GM18873 (cell line): ENCODE results near the gene HOXB2.

Source experiments
- ATAC-seq: cut with Tn5 transposase; IDR thresholded peaks from one replicate; pipeline ENCODE4 v1.9.1; 2021; ENCODE audit warnings: mild to moderate bottlenecking, moderate library complexity, moderate number of reproducible peaks; ENCODE audit not compliant: unreplicated experiment, low FRiP score

HOXB2 gene

DNA sequence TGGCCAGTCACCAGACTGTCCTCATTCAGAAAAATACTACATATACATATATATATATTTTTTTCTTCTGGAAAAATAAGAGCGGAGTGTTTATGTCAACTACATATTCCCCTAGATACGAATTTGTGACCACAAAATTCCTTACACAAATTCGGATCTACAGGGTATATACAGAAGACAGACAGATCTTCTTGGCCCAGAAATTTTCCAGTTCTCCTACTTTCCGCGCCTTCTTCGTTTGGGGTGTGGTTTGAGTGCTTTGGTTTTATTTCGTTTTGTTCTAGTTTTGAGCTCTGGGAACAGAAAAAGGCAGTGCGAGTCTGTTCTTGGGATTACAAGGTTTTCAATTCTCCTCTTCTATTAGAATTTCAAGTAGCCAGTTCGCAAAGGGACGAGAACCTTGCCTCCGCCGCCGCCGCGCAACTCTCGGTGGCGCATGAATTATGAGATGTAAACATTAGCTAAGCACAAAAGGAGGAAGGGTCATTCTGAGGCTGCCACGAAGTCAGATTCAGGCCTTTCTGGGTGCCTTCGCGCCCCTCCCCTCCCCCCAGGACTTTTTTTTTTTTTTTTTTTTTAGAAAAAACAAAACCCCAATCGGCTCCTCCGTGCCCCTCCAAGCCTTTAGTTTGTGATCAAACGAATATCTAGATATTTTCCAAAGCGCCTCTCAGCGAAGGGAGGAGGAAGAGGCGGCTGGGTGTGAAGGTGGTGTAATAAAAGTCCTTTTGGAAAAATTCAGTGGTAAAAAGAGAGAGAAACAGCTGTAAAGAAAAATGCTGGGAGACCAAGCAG, 35.0 kb upstream of the HOXB2 start:
- ATAC-seq = no peak

DNA sequence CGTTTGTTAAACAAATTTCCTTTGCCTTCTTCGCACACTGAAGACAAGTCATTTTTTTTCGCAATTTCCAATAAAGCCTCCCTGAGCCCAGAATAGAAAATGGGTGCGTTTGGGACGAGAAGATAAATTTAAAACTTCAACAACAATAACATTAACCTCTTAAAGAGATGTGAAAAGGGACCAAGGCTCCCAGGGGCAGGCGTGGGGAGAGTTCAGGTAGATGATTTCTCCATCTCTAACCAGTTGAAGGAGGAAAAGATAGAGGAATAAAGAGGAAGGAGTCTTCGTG, 34.5 kb upstream of the HOXB2 start:
- no peak for ATAC-seq

DNA sequence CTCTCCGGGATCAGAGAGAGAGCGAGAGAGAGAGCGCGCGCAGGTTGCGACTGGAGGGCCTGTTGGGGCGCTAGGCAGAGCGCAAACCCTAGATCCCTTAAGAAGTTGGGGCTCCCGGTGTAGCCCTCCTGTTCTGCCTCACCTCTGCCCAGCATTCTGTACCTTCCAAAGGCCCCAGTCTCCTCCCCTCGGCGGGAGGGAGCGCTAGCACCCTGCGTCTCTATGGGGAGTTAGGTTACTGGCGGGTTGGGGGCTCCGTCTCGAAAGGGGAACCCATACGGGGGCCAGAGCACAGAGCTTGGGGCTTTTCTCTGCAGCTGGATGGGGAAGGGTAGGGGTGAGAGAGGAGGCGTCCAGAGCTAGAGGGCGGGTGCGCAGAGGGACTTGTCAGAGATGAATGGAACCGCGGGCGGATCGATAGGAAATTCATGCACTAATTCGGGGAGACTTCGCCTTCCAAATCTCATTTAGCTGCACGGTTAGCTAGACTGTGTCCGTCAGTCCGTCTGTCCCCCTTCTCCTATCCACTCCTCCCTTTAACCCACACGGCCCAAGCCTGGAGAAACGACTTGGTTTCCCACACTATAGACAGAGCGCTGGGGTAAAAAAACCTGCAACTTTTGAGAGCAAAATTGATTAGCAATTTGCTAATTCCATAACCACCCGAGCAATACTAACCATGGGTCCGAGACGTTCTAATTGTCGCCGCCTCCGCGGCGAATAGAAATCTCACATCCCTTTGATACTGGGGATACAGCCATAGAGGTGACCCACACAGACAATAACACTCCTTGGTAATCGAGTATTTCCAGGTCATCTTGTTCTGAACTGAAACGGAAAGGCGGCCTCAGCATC, 33.9 kb upstream of the HOXB2 start:
- ATAC-seq = no peak

DNA sequence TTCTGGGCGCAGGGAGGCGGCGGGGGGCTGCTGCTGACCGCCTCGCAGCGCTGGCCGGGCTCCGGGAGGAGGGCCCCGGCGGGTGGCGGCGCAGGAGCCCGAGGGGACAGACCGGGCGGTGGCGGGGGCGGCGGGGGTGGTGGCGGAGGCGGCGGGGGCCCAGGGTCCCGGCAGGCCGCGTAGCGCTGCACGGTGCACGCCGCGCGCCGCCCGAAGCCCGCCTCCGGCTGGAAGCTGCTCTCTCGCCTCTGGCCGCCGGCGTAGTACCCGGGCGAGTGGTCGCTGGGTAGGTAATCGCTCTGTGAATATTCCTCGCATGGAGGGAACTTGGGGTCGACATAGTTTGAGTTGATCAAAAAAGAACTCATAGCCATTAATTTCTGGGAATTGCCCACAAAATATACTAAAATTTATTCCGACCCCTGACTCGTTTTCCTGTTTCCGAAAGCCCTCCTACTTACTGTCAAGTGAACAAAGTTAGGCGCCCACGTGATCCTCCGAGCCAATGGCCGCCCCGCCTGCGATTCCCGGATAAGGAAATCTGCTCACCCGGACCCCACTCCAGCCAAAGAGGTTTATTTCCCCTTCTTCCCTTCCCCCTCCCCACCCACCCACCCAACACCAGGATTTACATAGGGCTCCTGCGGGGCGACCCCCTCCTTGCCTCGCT, 33.2 kb upstream of the HOXB2 start, which contains the start of gene HOXB4:
TSS of gene HOXB4 (minus strand) at position 405 of the 670 bp plus-strand sequence. CDS start at position 374, 31 bp downstream.
- ATAC-seq = no peak

DNA sequence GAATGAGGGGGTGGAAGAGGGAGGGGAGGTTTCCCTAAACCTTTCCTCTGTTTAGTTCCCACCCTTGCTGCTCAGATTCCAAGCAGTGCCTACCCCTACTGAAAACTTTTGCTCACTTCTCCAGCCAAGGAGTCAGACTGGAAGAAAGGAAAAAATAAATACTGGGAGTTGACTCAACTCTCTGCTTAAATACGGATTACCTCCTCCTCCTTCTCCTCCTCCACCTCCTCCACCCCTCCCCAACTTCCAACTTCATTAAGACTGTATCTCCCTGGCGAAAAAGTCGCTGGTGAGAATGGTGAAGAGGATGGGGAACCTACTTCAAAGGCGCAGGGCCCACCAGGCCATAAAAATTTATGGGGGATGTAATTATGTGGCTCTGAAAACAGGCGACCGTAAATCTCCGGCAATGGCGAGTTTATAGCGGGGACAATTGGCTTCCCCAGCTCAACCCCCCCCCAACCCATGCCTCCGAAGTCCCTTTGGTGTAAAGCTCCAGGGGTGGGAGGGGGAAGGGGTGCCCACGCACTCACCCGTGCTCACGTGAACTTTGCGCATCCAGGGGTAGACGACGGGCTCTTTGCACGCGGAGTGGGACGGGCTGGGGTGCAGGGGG, 32.5 kb upstream of the HOXB2 start:
- no peak for ATAC-seq

DNA sequence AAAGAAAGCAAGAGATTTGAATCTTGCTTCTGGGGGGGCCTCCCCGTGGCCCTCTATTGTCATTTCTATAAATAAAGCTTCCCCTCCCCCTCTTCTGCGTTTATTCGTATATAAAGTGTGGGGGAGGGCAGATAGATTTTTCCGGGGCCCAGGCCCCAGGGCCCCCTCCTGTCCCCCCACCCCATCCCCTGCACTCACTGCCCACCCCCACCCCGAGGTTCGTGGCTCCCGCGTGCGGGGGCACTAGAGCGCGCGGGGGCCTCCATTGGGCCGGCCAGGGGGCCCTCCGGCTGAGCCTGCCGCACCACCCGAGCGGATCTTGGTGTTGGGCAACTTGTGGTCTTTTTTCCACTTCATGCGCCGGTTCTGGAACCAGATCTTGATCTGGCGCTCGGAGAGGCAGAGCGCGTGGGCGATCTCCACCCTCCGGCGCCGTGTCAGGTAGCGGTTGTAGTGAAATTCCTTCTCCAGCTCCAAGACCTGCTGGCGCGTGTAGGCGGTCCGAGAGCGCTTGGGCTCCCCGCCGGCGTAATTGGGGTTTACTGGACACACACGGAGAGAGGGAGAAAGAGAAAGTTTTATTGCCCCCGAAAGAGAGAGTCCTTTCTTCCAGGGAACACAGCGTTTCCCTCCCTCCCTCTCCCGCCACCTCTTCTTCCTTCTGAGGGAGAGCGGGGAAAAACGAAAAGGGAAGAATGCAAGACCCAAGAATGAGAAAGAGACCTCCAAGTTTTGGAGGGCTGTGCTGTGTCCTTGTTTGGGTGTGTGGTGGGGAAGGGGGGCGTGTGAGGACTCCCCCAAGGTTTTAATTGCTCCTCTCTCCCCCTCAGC, 31.8 kb upstream of the HOXB2 start:
- no peak for ATAC-seq

DNA sequence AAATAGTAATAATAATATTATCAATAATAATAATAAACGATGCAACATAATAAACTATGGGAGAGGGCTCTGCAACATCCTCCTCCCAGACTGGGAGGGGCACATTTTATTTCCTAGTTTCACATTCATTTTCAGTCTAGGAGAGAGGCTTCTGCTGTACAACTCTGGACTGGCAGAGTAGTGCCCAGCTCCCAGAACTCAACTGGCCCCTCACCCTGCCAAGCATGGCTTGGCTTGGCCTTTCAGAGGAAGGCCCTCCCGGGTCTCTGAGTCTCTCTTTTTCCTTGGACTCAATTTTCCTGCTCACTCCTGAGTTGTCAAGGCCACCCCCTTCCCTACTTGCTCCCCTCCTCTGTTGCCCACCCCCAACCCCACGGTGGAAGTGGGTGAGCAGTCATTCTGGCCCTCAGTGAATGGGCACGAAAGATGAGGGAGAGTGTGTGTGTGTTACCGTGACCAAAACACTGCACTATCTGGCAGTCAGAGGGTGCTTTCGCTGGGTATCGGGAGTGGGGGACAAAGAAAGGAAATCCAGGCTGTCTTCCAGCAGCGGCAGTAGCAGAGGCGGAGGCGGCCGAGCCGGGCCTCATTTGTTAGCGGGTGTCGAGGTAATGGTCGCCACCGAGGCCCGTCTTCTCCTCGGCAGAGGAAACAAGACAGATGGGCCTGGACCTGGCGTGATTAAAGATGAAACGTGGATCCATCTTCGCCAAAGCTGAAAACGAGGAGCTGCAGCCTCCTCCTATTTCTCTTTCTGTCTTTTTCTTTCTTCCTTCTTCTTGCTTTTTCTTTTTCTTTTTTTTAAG, 31.0 kb upstream of the HOXB2 start:
- no peak for ATAC-seq

DNA sequence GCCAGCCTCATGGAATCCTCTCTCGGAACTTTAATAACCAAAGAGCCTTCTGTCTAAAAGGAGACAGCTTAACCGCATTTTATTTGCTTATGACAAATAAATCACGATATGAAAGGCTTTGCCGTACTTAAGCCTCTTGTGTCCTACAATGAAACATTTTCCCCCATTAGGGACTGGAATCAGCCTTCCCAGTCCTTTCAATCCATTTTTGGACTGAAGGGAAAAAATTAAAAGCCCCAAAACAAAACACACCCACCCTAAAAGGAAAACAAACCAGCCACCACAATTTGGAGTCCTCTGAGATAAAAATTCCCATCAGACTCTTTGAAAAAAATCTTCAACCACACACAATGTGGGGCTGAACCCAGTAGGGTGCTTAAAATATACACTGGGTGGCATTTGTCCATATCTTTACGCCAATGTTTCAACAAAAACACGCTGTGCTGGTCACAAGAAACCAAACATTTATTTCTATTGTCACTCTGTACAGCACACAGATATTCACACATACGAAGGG, 30.2 kb upstream of the HOXB2 start:
- ATAC-seq = no peak

DNA sequence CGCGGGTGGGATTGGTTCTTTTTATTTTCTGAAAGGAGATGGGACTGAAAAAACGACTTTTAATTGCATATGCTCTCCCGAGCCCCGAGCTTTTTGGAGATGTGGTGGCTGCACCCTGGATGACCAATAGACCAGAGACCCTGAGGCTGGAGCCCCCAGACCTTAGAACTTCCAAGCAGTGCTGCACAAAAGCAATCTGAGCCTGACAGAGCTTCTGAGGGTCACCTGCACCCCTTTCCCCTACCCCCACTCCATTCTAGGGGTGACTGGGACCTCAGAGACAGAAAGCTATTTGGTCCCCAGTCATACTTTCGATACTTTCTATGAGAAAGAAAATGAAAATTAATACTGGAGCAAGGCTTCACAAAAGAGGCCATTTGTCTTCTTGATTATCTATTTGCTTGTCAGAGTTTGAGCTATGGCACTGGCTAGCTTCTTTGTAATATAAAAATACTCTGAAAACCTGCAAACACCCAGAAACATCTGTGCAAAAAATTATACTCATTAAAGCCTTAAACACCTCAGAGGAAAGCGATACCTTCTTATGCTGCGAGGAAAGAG, 29.7 kb upstream of the HOXB2 start:
- no peak for ATAC-seq

DNA sequence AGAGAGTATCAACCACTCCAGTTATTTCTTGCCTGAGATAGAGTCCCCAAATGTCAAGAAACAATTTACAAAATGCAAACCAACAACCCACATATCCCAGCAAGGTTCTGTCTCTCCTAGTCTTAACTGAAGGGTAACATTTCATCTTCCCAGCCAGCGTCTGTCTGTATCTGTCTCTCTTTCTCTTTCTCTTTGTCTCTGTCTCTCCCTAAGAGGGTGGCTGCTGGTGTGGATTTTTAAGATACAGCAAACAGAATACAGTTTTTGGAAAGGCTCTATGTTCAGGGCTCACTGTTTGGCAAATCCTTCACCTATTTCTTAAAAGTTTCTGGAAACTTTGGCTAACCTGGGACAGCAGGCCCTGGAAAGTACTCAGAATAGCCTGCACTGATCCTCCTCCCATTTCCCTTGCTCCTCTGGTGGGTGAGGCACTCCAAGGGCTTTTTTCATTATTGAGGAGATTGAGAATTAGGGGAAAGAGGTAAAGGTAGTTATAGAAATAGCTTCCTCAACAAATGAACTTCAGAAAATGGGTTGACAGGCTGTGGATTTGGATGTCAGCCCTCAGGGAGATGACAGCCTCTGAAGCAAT, 27.0 kb upstream of the HOXB2 start:
- ATAC-seq = no peak

DNA sequence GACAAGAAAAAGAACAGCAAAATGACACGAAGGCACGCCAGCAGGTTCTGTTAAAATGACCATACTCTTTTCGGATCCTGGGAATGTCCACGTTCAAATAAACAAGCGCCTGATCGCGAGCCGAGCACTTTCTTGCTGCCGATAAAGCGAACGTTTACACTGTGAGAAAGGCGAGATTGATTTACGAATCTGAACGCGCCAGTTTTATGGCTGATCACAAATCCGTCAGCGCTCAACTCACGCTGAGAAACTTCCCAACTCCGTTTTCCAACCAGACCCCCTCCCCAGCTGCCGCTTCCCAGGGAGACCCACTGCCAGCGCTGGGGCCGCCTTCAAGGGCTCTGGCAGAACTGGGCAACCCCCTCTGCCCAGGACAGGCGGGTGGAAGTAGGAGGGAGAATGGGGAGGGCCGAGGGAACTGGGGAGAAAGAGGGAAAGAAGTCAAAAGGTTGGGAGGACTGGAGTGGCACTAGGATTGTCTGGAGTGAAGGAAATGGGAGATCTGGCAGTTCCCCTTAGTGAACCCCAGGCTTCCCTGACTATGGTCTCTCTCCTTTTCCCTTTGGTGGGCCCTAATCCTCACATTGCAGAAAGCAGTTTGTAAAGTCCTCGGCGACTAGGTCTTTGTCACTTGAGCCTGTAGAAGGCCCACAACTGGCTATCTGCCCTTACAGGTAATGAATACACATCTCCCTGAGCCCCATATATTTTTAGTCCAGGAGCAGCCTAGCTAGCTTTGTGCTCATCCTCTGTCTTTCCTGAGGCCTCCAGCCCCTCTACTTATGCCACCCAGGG, 26.3 kb upstream of the HOXB2 start:
- no peak for ATAC-seq

DNA sequence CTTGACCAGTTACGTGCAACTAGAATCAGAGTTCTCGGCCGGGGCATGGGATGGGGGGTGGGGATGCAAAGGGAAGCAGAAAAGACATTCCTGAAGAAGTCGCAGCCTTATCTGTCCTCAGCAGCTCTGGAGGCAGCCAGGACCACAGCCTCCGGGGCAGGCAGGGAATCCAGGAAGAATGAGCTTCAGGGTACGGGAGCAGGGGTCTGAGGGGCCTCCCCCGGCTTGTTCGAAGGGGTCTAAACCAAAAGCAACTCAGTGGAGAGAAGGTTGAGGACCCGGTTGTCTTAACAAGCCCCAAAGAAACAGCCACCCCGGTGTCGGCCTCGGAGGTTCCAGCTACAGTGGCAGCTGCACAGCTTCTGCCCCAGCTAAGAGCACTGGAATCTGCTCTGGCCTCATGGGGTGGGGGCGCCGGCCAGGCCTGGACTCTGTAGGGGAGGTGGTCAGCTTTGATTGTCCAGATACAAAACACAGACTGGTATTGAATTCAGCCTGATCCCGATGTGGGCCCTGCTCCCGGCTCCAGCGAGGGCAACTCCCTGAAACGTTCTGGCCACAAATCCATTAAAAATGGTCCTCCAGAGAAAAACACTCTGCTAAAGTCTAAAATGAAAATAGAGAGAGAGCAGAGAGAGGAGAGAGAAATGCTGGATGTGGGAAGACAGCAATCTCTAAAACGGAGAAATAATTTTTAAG, 25.6 kb upstream of the HOXB2 start:
- no peak for ATAC-seq

DNA sequence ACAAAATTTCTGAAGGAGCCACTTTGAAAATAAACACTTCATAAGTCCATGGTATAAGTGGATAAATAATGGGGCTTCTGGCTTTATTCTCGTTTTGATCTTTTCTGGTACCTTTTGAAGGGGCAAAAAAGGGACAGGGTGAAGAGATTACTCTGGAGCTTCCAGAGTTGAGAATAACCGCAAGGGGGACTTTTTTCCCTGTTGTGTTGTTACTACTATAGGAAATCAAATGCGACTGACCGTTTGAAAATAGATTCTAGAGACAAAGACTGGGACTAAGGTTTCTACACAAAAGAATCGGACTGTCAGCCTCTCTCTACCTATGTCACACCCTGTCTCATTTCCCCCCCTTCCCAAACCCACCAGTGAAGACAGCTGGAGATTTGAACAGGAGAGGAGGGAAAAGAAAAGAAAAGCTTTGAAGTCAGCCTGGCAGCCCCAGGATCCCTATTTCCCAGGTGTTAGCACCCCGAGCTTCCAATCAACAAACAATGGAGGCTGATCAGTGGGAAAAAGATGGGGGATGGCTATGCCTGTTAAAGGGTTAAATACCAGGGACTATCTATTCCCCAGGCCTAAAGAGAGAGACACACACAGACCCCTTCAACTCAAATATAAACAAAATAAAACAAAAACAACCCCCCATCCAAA, 24.9 kb upstream of the HOXB2 start:
- ATAC-seq = no peak

DNA sequence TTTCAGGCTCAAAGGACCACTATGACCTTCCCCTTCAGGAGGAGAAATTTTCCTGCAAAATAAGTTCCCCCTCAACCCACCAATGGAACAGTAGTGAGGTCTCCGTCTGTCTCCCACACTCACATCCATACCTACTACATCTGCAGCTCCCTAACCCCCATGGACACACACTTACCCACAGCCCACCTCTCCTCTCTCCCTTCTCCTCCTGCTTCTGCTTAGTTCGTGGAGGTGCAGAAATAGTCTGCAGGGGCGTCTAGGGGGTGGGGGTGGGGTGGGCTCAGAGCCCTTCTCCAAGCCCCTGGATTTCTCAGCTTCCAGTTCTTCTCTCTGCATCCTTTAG, 24.3 kb upstream of the HOXB2 start:
- ATAC-seq = no peak

DNA sequence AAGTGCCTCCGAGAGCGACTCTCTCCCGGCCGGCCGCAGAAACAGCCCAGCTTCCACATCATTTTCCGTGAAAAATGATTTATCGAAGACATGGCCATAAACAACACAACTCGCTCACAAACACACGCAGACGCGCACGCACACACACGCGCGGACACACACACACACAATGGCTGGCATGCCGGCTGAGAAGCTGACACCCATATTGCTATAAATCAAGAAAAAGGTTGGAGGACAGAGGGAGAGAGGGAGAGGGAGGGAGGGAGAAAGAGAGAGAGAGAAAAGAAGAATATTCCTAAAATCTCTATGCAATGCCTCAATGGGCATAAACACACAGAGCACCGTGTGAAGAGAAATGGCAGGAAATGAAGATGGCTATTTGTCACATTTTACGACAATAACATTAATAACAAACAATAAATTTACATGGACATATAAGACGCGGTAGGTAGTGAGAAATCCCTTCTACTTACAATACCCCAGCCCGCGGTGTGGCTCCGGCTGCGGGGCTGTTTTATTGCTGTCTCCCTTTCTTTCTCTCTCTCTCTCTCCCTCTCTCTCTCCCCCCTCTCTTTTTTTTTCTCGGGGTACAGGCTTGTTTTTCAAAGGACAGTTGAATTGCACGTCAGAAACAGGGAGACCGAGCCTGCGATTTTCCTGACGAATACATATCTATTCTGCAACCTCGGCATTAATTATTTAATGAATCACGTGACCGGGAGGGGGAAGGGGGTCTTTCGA, 23.8 kb upstream of the HOXB2 start:
- ATAC-seq = no peak
